Stomach (tissue), 9 donors: ENCODE measurements around the gene TFF1. TPM values are rescaled to one million over a fixed set of nuclear protein-coding genes. Genes with fewer than 3 reads are reported as not detected.
A peak's percentile ranks its signal among the peaks of the same experiment; 100 is the strongest.

Source experiments
- DNase-seq, 2 donors: peaks; one replicate each; pipeline versions ENCODE4 v3.0.0 to v3.0.0-alpha.2; 2013 to 2019
- H3K27ac ChIP-seq, 5 donors: fragments of 200-600 bp in 4 of 5; sonication (generic) in 4 of 5; one replicate each; pipeline ENCODE4 v1.5.1; 2013 to 2019; ENCODE audit warnings: mild to moderate bottlenecking in 1 of 5, moderate library complexity in 1 of 5
- H3K27me3 ChIP-seq, 3 donors: fragments of 200-600 bp; sonication (generic); one replicate each; pipeline ENCODE4 v1.5.1; 2017 to 2019; ENCODE audit warnings: mixed run types in 1 of 3
- H3K36me3 ChIP-seq, 4 donors: fragments of 200-600 bp; sonication (generic); 1 replicate in 3 of 4; 2 replicates in 1 of 4; pipeline ENCODE4 v1.5.1; 2016 to 2019
- H3K4me1 ChIP-seq, 4 donors: fragments of 200-600 bp; sonication (generic); one replicate each; pipeline ENCODE4 v1.5.1; 2016 to 2019
- H3K4me3 ChIP-seq, 4 donors: fragments of 200-600 bp; sonication (generic) in 3 of 4; one replicate each; pipeline ENCODE4 v1.5.1; 2016 to 2019; ENCODE audit warnings: mild to moderate bottlenecking in 1 of 4
- H3K9me3 ChIP-seq, 4 donors: fragments of 200-600 bp; sonication (generic); one replicate each; pipeline ENCODE4 v1.5.1; 2016 to 2019
- EP300 ChIP-seq: sonication (generic); formaldehyde crosslinking; IDR thresholded peaks from one replicate; pipeline ENCODE4 v1.6.1; 2017; ENCODE audit warnings: antibody characterized with exemption
- POLR2A ChIP-seq, 4 donors: fragments of 450-650 bp; IDR thresholded peaks; one replicate each; pipeline ENCODE4 v1.6.1; 2016; ENCODE audit warnings: antibody characterized with exemption in 4 of 4, control low read depth in 2 of 4, mild to moderate bottlenecking in 1 of 4, moderate library complexity in 1 of 4
- POLR2AphosphoS5 ChIP-seq, 3 donors: sonication (generic); formaldehyde crosslinking; IDR thresholded peaks; one replicate each; pipeline ENCODE4 v1.6.1; 2016; ENCODE audit warnings: antibody characterized with exemption in 3 of 3
- WGBS, 5 donors: extraction: QIAGEN DNeasy Blood & Tissue Kit in 3 of 5; methylation state at CpG; one replicate each; pipeline versions ENCODE4 v1.1.5 to v1.1.7; 2013 to 2018; 5-methylcytosine and 5-hydroxymethylcytosine counted together
- intact Hi-C: fragments of 100-400 bp; cut with DNase I; formaldehyde crosslinking; loops from one replicate; pipeline ENCODE4 v1.15.1; 2023; ENCODE audit warnings: low total_unique reads
- polyA plus RNA-seq, 3 donors: library from polyadenylated mRNA; stranded (reverse); fragments of 200-250 nt; gene quantifications; one replicate each; pipeline ENCODE4 v1.2.3, GENCODE V29; 2013
- total RNA-seq, 5 donors: library from RNA; depleted of rRNA; stranded (reverse); fragments of >200 nt; gene quantifications; one replicate each; pipeline versions ENCODE4 v1.1.0 to v1.2.3, GENCODE V29; 2014 to 2016
- TF ChIP-seq, protein P1 (sequence below), 7 experiments: fragments of 450-650 bp in 4 of 7; fragments of 200-600 bp in 3 of 7; sonication (generic) in 3 of 7; IDR thresholded peaks; one replicate each; pipeline ENCODE4 v1.5.1; 2016 to 2019; ENCODE audit warnings: antibody characterized with exemption in 7 of 7, control low read depth in 2 of 7, mild to moderate bottlenecking in 1 of 7
- donor health status: healthy with polysubstance abuse.
- donor health status: Bipolar disorder and iron deficiency.
- donor health status: healthy.

The TFF1 gene
- total and polyA plus RNA-seq, 8 donors = 62.4 to 10,944 (median 721) TPM; not detected in 1

DNA sequence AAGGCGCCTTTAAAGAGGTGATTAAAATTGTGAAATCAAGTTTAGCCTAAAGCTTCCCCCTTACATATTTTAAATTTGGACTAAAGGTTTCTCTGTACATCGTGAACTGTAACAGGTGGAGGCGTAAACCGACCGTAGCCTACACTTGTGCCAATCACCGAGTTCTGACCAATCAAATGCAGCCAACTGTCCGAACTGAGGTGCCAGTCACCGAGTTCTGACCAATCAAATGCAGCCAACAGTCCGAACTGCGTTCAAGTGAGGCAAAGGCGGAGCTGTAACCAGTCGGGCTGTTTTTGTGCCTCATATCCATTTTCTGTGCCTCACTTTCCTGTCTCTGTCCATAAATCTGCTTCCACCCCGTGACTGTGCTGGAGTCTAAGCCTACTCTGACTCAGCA is 7.4 kb downstream of the TFF1 start:
- Histone ChIP-seq H3K36me3 (no peaks in the 10 kb centered on the region), H3K27ac (no peak overlapping the region), H3K4me3 (no peak overlapping the region), H3K4me1 (peaks cover 0 to 10% (median 4%) of the 10 kb centered on the region in 4 donors), H3K9me3 (peaks cover 0 to 32% (median 26%) of the 10 kb centered on the region in 4 donors), H3K27me3 (peaks cover 0 to 56% (median 0%) of the 10 kb centered on the region in 3 donors)
- 87 to 90% (median 89%) methylated on average over 12 to 13 of the region's 13 CpGs for WGBS, 5 donors
- intact Hi-C loops = loop anchor here (10.0 kb wide), 1 partner anchor 46 kb away; the partner anchor contains the start of gene UBASH3A
- DNase-seq = no peak
- TF ChIP-seq EP300 = no peak
- TF ChIP-seq POLR2AphosphoS5 (IDR thresholded peaks at IDR 0.05) = no peak
- TF ChIP-seq POLR2A (IDR thresholded peaks at IDR 0.05) = no peak
- TF ChIP-seq, protein P1, sequence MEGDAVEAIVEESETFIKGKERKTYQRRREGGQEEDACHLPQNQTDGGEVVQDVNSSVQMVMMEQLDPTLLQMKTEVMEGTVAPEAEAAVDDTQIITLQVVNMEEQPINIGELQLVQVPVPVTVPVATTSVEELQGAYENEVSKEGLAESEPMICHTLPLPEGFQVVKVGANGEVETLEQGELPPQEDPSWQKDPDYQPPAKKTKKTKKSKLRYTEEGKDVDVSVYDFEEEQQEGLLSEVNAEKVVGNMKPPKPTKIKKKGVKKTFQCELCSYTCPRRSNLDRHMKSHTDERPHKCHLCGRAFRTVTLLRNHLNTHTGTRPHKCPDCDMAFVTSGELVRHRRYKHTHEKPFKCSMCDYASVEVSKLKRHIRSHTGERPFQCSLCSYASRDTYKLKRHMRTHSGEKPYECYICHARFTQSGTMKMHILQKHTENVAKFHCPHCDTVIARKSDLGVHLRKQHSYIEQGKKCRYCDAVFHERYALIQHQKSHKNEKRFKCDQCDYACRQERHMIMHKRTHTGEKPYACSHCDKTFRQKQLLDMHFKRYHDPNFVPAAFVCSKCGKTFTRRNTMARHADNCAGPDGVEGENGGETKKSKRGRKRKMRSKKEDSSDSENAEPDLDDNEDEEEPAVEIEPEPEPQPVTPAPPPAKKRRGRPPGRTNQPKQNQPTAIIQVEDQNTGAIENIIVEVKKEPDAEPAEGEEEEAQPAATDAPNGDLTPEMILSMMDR (IDR thresholded peaks at IDR 0.05) = no peak

DNA sequence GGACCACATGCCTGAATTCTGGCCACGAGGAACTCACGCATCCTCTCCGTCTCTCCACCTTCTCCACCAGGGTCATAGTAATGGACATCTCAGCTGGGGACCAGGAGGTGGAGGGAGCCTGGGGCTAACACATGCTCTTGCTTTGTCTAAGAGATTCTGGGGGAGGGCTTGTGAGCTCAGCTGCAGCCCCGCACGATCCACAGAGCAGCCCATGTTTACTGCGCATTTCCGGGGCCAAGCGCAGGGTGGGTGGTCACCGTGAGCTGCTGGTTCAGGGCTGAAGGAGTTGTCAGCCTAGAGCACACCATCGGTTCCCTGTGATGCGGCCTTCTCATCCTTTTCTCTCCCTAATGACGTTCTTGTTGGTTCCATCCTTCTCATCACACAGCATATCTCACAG is 8.1 kb downstream of the TFF1 start:
- no peak for DNase-seq
- H3K27ac ChIP-seq = peak overlapping the region in 3 of 5 donors; percentile 0 to 59 (median 22)
- H3K4me3 ChIP-seq = no peak overlapping the region
- peaks cover 0 to 33% (median 26%) of the 10 kb centered on the region in 4 donors for H3K9me3 ChIP-seq
- TF ChIP-seq POLR2AphosphoS5 (IDR thresholded peaks at IDR 0.05) = no peak
- TF ChIP-seq EP300 = no peak
- H3K27me3 ChIP-seq = peaks cover 0 to 53% (median 0%) of the 10 kb centered on the region in 3 donors
- peaks cover 0 to 10% (median 3%) of the 10 kb centered on the region in 4 donors for H3K4me1 ChIP-seq
- no peaks in the 10 kb centered on the region for H3K36me3 ChIP-seq
- 73 to 85% (median 81%) methylated on average over 6 to 12 of the region's 12 CpGs for WGBS, 5 donors
- intact Hi-C loops = loop anchor here (10.0 kb wide), 1 partner anchor 47 kb away; the partner anchor contains the start of gene UBASH3A

DNA sequence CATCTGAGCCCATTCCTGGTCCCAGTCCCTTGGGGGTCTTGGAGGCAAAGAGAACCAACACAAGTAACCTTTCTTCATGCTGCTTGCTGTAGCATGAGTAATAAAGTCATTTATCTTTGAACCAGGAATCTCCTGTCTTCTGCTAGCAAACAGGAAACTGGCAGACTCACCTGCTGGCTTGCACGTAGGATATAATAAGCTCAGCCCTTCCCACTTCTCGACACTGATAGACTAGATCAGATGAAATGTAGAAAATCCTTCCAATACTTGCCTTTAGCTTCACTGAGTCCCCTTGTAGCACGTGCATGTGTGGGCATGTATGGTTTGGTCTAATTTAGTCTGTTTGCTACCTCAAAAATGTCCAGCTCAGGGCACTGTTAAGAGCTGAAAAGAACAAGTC is 9.0 kb downstream of the TFF1 start:
- TF ChIP-seq POLR2A (IDR thresholded peaks at IDR 0.05) (no peak), POLR2AphosphoS5 (IDR thresholded peaks at IDR 0.05) (no peak), EP300 (no peak)
- TF ChIP-seq, protein P1 (IDR thresholded peaks at IDR 0.05) = no peak
- DNase-seq = no peak
- H3K36me3 ChIP-seq = no peaks in the 10 kb centered on the region
- peaks cover 0 to 33% (median 26%) of the 10 kb centered on the region in 4 donors for H3K9me3 ChIP-seq
- peaks cover 0 to 44% (median 0%) of the 10 kb centered on the region in 3 donors for H3K27me3 ChIP-seq
- no peak overlapping the region for H3K4me3 ChIP-seq
- H3K4me1 ChIP-seq = peaks cover 0 to 10% (median 0%) of the 10 kb centered on the region in 4 donors
- intact Hi-C loops = loop anchor here (10.0 kb wide), 1 partner anchor 47 kb away; the partner anchor contains the start of gene UBASH3A
- H3K27ac ChIP-seq = peak overlapping the region in 3 of 5 donors; percentile 15 to 59 (median 22)
- WGBS, 5 donors = 29 to 50% (median 36%) methylated on average over 3 of the region's 3 CpGs

DNA sequence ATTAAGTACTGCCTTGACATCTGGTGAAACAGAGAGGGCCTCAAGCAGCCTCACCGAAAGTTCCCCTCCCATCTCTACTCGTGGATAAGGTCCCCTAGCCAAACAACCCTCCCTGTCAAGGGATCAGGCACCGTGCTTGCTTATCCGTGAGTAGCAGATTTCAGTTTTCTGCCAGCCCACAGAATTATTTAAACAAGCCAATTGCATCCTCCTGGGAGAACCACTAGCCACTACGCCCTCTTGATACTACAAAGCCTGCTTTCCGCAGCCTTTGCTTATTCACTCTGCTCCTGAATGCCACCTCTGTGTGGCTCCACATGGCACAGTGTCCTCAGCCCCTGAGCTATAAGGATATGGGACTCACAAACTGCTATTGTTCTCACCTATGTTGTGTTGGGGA is 9.7 kb downstream of the TFF1 start:
- TF ChIP-seq EP300 (no peak), POLR2AphosphoS5 (IDR thresholded peaks at IDR 0.05) (peak in 1 of 3 donors; percentile 2)
- peaks cover 0 to 10% (median 2%) of the 10 kb centered on the region in 4 donors for H3K4me1 ChIP-seq
- H3K9me3 ChIP-seq = peaks cover 0 to 33% (median 26%) of the 10 kb centered on the region in 4 donors
- no peaks in the 10 kb centered on the region for H3K36me3 ChIP-seq
- DNase-seq = peak in 1 of 2 donors; percentile 26
- intact Hi-C loops = loop anchor here (10.0 kb wide), 1 partner anchor 48 kb away; the partner anchor contains the start of gene UBASH3A
- peak overlapping the region in 2 of 5 donors; percentile 32 to 59 for H3K27ac ChIP-seq
- H3K4me3 ChIP-seq = no peak overlapping the region
- H3K27me3 ChIP-seq = peaks cover 0 to 37% (median 0%) of the 10 kb centered on the region in 3 donors
- 14 to 52% (median 34%) methylated on average over 6 of the region's 6 CpGs for WGBS, 5 donors

DNA sequence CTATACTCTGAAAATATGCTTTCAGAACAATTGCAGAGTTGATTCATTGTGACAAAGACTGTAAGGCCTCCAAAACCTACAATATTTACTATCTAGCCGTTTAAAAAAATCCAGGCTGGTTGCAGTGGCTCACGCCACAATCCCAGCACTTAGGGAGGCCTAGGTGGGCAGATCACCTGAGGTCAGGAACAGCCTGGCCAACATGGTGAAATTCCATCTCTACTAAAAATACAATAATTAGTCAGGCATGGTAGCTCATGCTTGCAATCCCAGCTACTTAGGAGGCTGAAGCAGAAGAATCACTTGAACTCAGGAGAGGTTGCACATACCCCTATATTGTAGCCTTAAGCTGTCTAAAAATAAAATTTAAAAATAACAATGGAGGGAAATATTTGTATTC is 10.3 kb downstream of the TFF1 start:
- Histone ChIP-seq H3K27ac (peak overlapping the region in 1 of 5 donors; percentile 2), H3K9me3 (peaks cover 0 to 33% (median 26%) of the 10 kb centered on the region in 4 donors), H3K4me3 (no peak overlapping the region), H3K36me3 (no peaks in the 10 kb centered on the region), H3K4me1 (peaks cover 0 to 10% (median 4%) of the 10 kb centered on the region in 4 donors), H3K27me3 (peaks cover 0 to 32% (median 0%) of the 10 kb centered on the region in 3 donors)
- 83 to 95% (median 93%) methylated on average over 2 of the region's 2 CpGs for WGBS, 5 donors
- TF ChIP-seq POLR2AphosphoS5 (IDR thresholded peaks at IDR 0.05) = no peak
- TF ChIP-seq, protein P1 (IDR thresholded peaks at IDR 0.05) = no peak
- no peak for TF ChIP-seq EP300
- no peak for TF ChIP-seq POLR2A (IDR thresholded peaks at IDR 0.05)
- intact Hi-C loops = loop anchor here (10.0 kb wide), 1 partner anchor 49 kb away; the partner anchor contains the start of gene UBASH3A
- DNase-seq = no peak
